Measurements from ENCODE around the gene RGS4.

GRCh38 chr1:163022129-163022528, 47.0 kb upstream of the RGS4 start:
- TF ChIP-seq CTCF (optimal IDR thresholded peaks at IDR 0.05 in 1 of 3, IDR thresholded peaks at IDR 0.05 in 1 of 3, conservative IDR thresholded peaks at IDR 0.05 in 1 of 3; ENCODE audit: extremely low read depth in 1 of 3, insufficient read depth in 2 of 3, low read length in 3 of 3) (no peak), EZH2 (IDR thresholded peaks at IDR 0.05; ENCODE audit: low read length) (no peak)

Data from keratinocyte (primary cell).